ENCODE measurements around the gene ARHGAP19.
"Not testable (repeated sequence)": the region's sequence is repeated elsewhere in the genome, so short reads cannot be mapped to it uniquely, and the experiment has no call there.

ARHGAP19 gene

GRCh38 chr10:97300980-97301379 is 8.5 kb upstream of the ARHGAP19 start:
- Histone ChIP-seq H3K4me2 (0 out of 22 replicates have a peak overlapping the region, but pooled peaks of 1 of the 11 experiments have one; percentile 4), H3K9ac (no peak overlapping the region), H3K36me3 (no peaks in the 10 kb centered on the region), H3K27me3 (no peaks in the 10 kb centered on the region), H3K9me3 (replicated peaks in 1 of 11) (no peaks in the 10 kb centered on the region), H3K4me1 (no peaks in the 10 kb centered on the region; a peak in 1 of 20 replicates), H4K20me1 (no peaks in the 10 kb centered on the region), H3K4me3 (no peak overlapping the region), H3K27ac (no peak overlapping the region)
- TF ChIP-seq Cebpa-rat (IDR thresholded peaks at IDR 0.05): no peak

GRCh38 chr10:97298223-97298571 is 5.8 kb upstream of the ARHGAP19 start:
- no peaks in the 10 kb centered on the region for H4K20me1 ChIP-seq
- H3K27ac ChIP-seq: no peak overlapping the region
- no peaks in the 10 kb centered on the region for H3K27me3 ChIP-seq
- no peak for TF ChIP-seq Cebpa-rat (IDR thresholded peaks at IDR 0.05)
- no peaks in the 10 kb centered on the region for H3K36me3 ChIP-seq
- peaks cover 0 to 7% (median 2%) of the 10 kb centered on the region in 10 experiments; a peak in 6 of 20 replicates for H3K4me1 ChIP-seq
- H3K9me3 ChIP-seq (replicated peaks in 1 of 11): no peaks in the 10 kb centered on the region
- no peak overlapping the region for H3K9ac ChIP-seq
- H3K4me3 ChIP-seq: no peak overlapping the region
- no peak overlapping the region for H3K4me2 ChIP-seq

- H3K27ac ChIP-seq: no peak overlapping the region
- H3K4me3 ChIP-seq: no peak overlapping the region
- H3K9ac ChIP-seq: no peak overlapping the region
- H3K4me2 ChIP-seq: no peak overlapping the region
- peaks cover 0 to 12% (median 6%) of the 10 kb centered on the region in 10 experiments; a peak in 8 of 20 replicates for H3K4me1 ChIP-seq
- TF ChIP-seq Cebpa-rat (IDR thresholded peaks at IDR 0.05): peak in 3 of 11 experiments; percentile 19 to 67 (median 25); a peak in 5 of 22 replicates
- H4K20me1 ChIP-seq: no peaks in the 10 kb centered on the region
- no peaks in the 10 kb centered on the region for H3K9me3 ChIP-seq (replicated peaks in 1 of 11)
- H3K36me3 ChIP-seq: no peaks in the 10 kb centered on the region
- no peaks in the 10 kb centered on the region for H3K27me3 ChIP-seq
Measured at GRCh38 chr10:97297556-97298222, 5.3 kb upstream of the ARHGAP19 start.

GRCh38 chr10:97292862-97293198 is 393 bp upstream of the ARHGAP19 start:
- peak overlapping the region in 1 of 10 experiments; percentile 81; a peak in 2 of 20 replicates for H3K4me3 ChIP-seq
- H3K4me1 ChIP-seq: peaks cover 11 to 38% (median 21%) of the 10 kb centered on the region in 10 experiments
- peak overlapping the region in 2 of 11 experiments; percentile 94 to 95; a peak in 2 of 22 replicates for H3K9ac ChIP-seq
- H3K9me3 ChIP-seq (replicated peaks in 1 of 11): peaks cover 0 to 13% (median 0%) of the 10 kb centered on the region in 11 experiments; a peak in 7 of 22 replicates
- no peaks in the 10 kb centered on the region for H3K27me3 ChIP-seq
- peaks cover 0 to 24% (median 15%) of the 10 kb centered on the region in 11 experiments; a peak in 20 of 22 replicates for H3K36me3 ChIP-seq
- no peaks in the 10 kb centered on the region for H4K20me1 ChIP-seq
- H3K4me2 ChIP-seq: peak overlapping the region in 6 of 11 experiments; percentile 12 to 51 (median 32); a peak in 9 of 22 replicates
- peak overlapping the region in 3 of 11 experiments; percentile 11 to 94 (median 15); a peak in 3 of 22 replicates for H3K27ac ChIP-seq
- no peak for TF ChIP-seq Cebpa-rat (IDR thresholded peaks at IDR 0.05)

GRCh38 chr10:97291357-97292096 is 910 bp downstream of the ARHGAP19 start:
- H3K4me3 ChIP-seq: peak overlapping the region; percentile 70 to 94 (median 82)
- peaks cover 0 to 13% (median 0%) of the 10 kb centered on the region in 11 experiments; a peak in 7 of 22 replicates for H3K9me3 ChIP-seq (replicated peaks in 1 of 11)
- H3K36me3 ChIP-seq: peaks cover 11 to 37% (median 28%) of the 10 kb centered on the region in 11 experiments
- peak overlapping the region; percentile 82 to 96 (median 88) for H3K4me2 ChIP-seq
- H4K20me1 ChIP-seq: no peaks in the 10 kb centered on the region
- peaks cover 11 to 45% (median 26%) of the 10 kb centered on the region in 10 experiments for H3K4me1 ChIP-seq
- H3K27me3 ChIP-seq: no peaks in the 10 kb centered on the region
- peak overlapping the region; percentile 76 to 97 (median 94) for H3K27ac ChIP-seq
- TF ChIP-seq Cebpa-rat (IDR thresholded peaks at IDR 0.05): no peak
- H3K9ac ChIP-seq: peak overlapping the region; percentile 83 to 97 (median 94)

GRCh38 chr10:97290576-97291356 is 1.7 kb downstream of the ARHGAP19 start:
- peaks cover 11 to 43% (median 32%) of the 10 kb centered on the region in 11 experiments for H3K36me3 ChIP-seq
- not testable (repeated sequence) for H4K20me1 ChIP-seq, H3K27me3 ChIP-seq
- H3K9me3 ChIP-seq (replicated peaks in 1 of 11): peaks cover 0 to 13% (median 0%) of the 10 kb centered on the region in 11 experiments; a peak in 7 of 22 replicates
- H3K4me3 ChIP-seq: peak overlapping the region; percentile 70 to 94 (median 82)
- H3K9ac ChIP-seq: peak overlapping the region; percentile 83 to 97 (median 94); a peak in 19 of 22 replicates
- H3K27ac ChIP-seq: peak overlapping the region in 10 of 11 experiments; percentile 85 to 97 (median 94); a peak in 20 of 22 replicates
- H3K4me1 ChIP-seq: peaks cover 12 to 53% (median 34%) of the 10 kb centered on the region in 10 experiments
- H3K4me2 ChIP-seq: peak overlapping the region; percentile 82 to 96 (median 88)

GRCh38 chr10:97290076-97290475 is 2.4 kb downstream of the ARHGAP19 start:
- H3K27ac ChIP-seq: peak overlapping the region in 7 of 11 experiments; percentile 85 to 97 (median 94); a peak in 7 of 22 replicates
- H3K4me2 ChIP-seq: peak overlapping the region in 10 of 11 experiments; percentile 82 to 96 (median 88); a peak in 15 of 22 replicates

GRCh38 chr10:97280783-97281182 is 11.7 kb downstream of the ARHGAP19 start:
- H3K4me3 ChIP-seq: no peak overlapping the region
- H3K9me3 ChIP-seq (replicated peaks in 1 of 11): no peaks in the 10 kb centered on the region
- peaks cover 0 to 19% (median 9%) of the 10 kb centered on the region in 11 experiments; a peak in 12 of 22 replicates for H3K36me3 ChIP-seq
- peak overlapping the region in 10 of 11 experiments; percentile 30 to 88 (median 78); a peak in 13 of 22 replicates for H3K9ac ChIP-seq
- H4K20me1 ChIP-seq: no peaks in the 10 kb centered on the region; a peak in 1 of 22 replicates
- no peaks in the 10 kb centered on the region for H3K27me3 ChIP-seq
- peak overlapping the region; percentile 72 to 96 (median 86) for H3K4me2 ChIP-seq
- TF ChIP-seq Cebpa-rat (IDR thresholded peaks at IDR 0.05): no peak
- peaks cover 70 to 83% (median 79%) of the 10 kb centered on the region in 10 experiments for H3K4me1 ChIP-seq
- peak overlapping the region; percentile 74 to 98 (median 94) for H3K27ac ChIP-seq

More at GRCh38 chr10:97290076-97290475, 2.4 kb downstream of the ARHGAP19 start:
- H3K4me1 ChIP-seq: peaks cover 19 to 58% (median 37%) of the 10 kb centered on the region in 10 experiments
- peaks cover 11 to 48% (median 36%) of the 10 kb centered on the region in 11 experiments for H3K36me3 ChIP-seq
- not testable (repeated sequence) for H3K27me3 ChIP-seq, H3K9ac ChIP-seq, H4K20me1 ChIP-seq
- H3K9me3 ChIP-seq (replicated peaks in 1 of 11): peaks cover 0 to 13% (median 0%) of the 10 kb centered on the region in 11 experiments; a peak in 7 of 22 replicates
- peak overlapping the region in 1 of 10 experiments; percentile 74; a peak in 1 of 20 replicates for H3K4me3 ChIP-seq
